ENCODE measurements around the gene BCLAF3.

DNA sequence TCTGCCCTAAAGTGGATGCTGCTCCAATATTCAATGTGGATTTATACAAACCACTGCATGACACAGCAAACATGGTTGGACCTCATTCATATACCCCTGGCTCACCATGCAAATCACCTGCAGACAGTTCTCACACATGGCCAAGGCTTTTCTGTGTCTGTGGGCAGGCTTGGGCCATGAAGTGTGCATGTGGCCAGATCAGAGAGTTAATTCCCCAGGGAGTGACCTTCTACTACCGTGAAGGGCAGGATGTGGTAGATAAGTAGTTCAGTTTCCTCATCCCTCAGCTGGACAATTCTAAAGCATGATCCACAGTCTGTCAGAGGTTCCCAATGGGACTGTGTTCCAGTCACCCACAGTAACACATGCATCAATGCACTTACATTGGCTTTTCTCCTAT is 24.6 kb upstream of the BCLAF3 start:
- TF ChIP-seq POLR2AphosphoS5 (IDR thresholded peaks at IDR 0.05), result no peak
- no peak for TF ChIP-seq POLR2A (IDR thresholded peaks at IDR 0.05)
